Hepatocyte (in vitro differentiated cells): ENCODE data around the gene KRCC1. TPM values are rescaled to one million over a fixed set of nuclear protein-coding genes. Genes with fewer than 3 reads are reported as not detected.

Experiments used
- DNase-seq: peaks from one replicate; pipeline ENCODE4 v3.0.0-alpha.2; 2016; ENCODE audit warnings: low spot score
- H2AFZ ChIP-seq: fragments of 200-600 bp; sonication (generic); 2 replicates; pipeline ENCODE4 v1.6.0; 2016; ENCODE audit warnings: antibody characterized with exemption, mild to moderate bottlenecking
- H3K27ac ChIP-seq: fragments of 200-600 bp; sonication (generic); 2 replicates; pipeline ENCODE4 v1.5.1; 2016; ENCODE audit warnings: mild to moderate bottlenecking
- H3K27me3 ChIP-seq: fragments of 200-600 bp; sonication (generic); 2 replicates; pipeline ENCODE4 v1.6.1; 2016
- H3K36me3 ChIP-seq: fragments of 200-600 bp; sonication (generic); replicated peaks from 2 replicates; pipeline ENCODE4 v1.5.1; 2016; ENCODE audit warnings: low read depth; ENCODE audit not compliant: insufficient read depth
- H3K4me1 ChIP-seq: fragments of 200-600 bp; sonication (generic); 2 replicates; pipeline ENCODE4 v1.5.1; 2016; ENCODE audit warnings: mild to moderate bottlenecking, moderate library complexity; ENCODE audit not compliant: insufficient read depth
- H3K4me2 ChIP-seq: fragments of 200-600 bp; sonication (generic); 2 replicates; pipeline ENCODE4 v1.6.0; 2016
- H3K4me3 ChIP-seq: fragments of 200-600 bp; sonication (generic); 2 replicates; pipeline ENCODE4 v1.5.1; 2016; ENCODE audit warnings: mild to moderate bottlenecking
- H3K79me2 ChIP-seq: fragments of 200-600 bp; sonication (generic); 2 replicates; pipeline ENCODE4 v1.6.0; 2017; ENCODE audit warnings: mild to moderate bottlenecking
- H3K9me2 ChIP-seq: fragments of 200-600 bp; sonication (generic); replicated peaks from 2 replicates; pipeline ENCODE4 v1.6.0; 2017; ENCODE audit warnings: mild to moderate bottlenecking; ENCODE audit not compliant: insufficient read depth
- H3K9me3 ChIP-seq: fragments of 200-600 bp; sonication (generic); 2 replicates; pipeline ENCODE4 v1.5.1; 2016; ENCODE audit warnings: low read depth, mild to moderate bottlenecking
- H4K20me1 ChIP-seq: fragments of 200-600 bp; sonication (generic); 2 replicates; pipeline ENCODE4 v1.6.0; 2016; ENCODE audit warnings: mild to moderate bottlenecking; ENCODE audit not compliant: insufficient read depth, poor library complexity, severe bottlenecking
- CTCF ChIP-seq: fragments of 200-600 bp; sonication (generic); IDR thresholded peaks from 2 replicates; pipeline ENCODE4 v1.5.1; 2016; ENCODE audit warnings: antibody characterized with exemption, mild to moderate bottlenecking; ENCODE audit not compliant: poor library complexity
- EZH2 ChIP-seq: fragments of 200-600 bp; sonication (generic); IDR thresholded peaks from 2 replicates; pipeline ENCODE4 v1.6.1; 2016; ENCODE audit warnings: antibody characterized with exemption, mild to moderate bottlenecking, borderline replicate concordance
- EZH2phosphoT487 ChIP-seq: fragments of 200-600 bp; sonication (generic); IDR thresholded peaks from one replicate; pipeline ENCODE4 v1.6.1; 2018; ENCODE audit warnings: antibody characterized with exemption, mild to moderate bottlenecking, low read depth, moderate library complexity; ENCODE audit not compliant: unreplicated experiment, severe bottlenecking
- WGBS: methylation state at CpG from one replicate; pipeline ENCODE4 v1.1.6; 2016; ENCODE audit warnings: low lambda C conversion rate; ENCODE audit errors: missing lambda C conversion rate; 5-methylcytosine and 5-hydroxymethylcytosine counted together
- polyA plus RNA-seq: library from polyadenylated mRNA; unstranded; fragments of >200 nt; fragmentation: Nextera tagmentation; extraction: Ambion mirVana; gene quantifications from 2 replicates; pipeline ENCODE4 v1.2.1, GENCODE V29; 2016
- total RNA-seq: library from RNA; depleted of rRNA; stranded (reverse); fragments of >200 nt; gene quantifications from 2 replicates; pipeline ENCODE4 v1.2.3, GENCODE V29; 2014

The KRCC1 gene
- total and polyA plus RNA-seq, 2 experiments from 2014 or later: 18.3 to 30.9 TPM

GRCh38 chr2:88010136-88010535, 45.4 kb downstream of the KRCC1 start:
- H3K4me2 ChIP-seq: no peak overlapping the region
- WGBS: 94% methylated on average over 1 of the region's 1 CpG
- H3K27ac ChIP-seq: no peak overlapping the region
- H3K79me2 ChIP-seq: no peaks in the 10 kb centered on the region
- no peak overlapping the region for H3K4me3 ChIP-seq
- TF ChIP-seq EZH2phosphoT487 (no peak), CTCF (no peak), EZH2 (no peak)
- H3K9me2 ChIP-seq: no peaks in the 10 kb centered on the region
- no peaks in the 10 kb centered on the region for H4K20me1 ChIP-seq
- no peaks in the 10 kb centered on the region for H3K9me3 ChIP-seq
- H2AFZ ChIP-seq: no peak overlapping the region
- H3K4me1 ChIP-seq: no peaks in the 10 kb centered on the region
- no peaks in the 10 kb centered on the region for H3K27me3 ChIP-seq
- no peak for DNase-seq
- no peaks in the 10 kb centered on the region for H3K36me3 ChIP-seq

- DNase-seq: no peak
- H2AFZ ChIP-seq: no peak overlapping the region
- no peak overlapping the region for H3K27ac ChIP-seq
- H3K36me3 ChIP-seq: no peaks in the 10 kb centered on the region
- no peaks in the 10 kb centered on the region for H3K9me2 ChIP-seq
- no peak overlapping the region for H3K4me2 ChIP-seq
- 84% methylated on average over 16 of the region's 16 CpGs for WGBS
- H3K79me2 ChIP-seq: no peaks in the 10 kb centered on the region
- H4K20me1 ChIP-seq: no peaks in the 10 kb centered on the region
- H3K27me3 ChIP-seq: no peaks in the 10 kb centered on the region
- TF ChIP-seq EZH2phosphoT487 (no peak), CTCF (no peak), EZH2 (no peak)
- H3K4me1 ChIP-seq: no peaks in the 10 kb centered on the region
- H3K4me3 ChIP-seq: no peak overlapping the region
- no peaks in the 10 kb centered on the region for H3K9me3 ChIP-seq
Observed at GRCh38 chr2:88006912-88007439, 48.6 kb downstream of the KRCC1 start.

GRCh38 chr2:88005776-88006175, 49.8 kb downstream of the KRCC1 start:
- 92% methylated on average over 6 of the region's 6 CpGs for WGBS
- H3K4me1 ChIP-seq: no peaks in the 10 kb centered on the region
- H4K20me1 ChIP-seq: no peaks in the 10 kb centered on the region
- no peaks in the 10 kb centered on the region for H3K9me3 ChIP-seq
- H2AFZ ChIP-seq: no peak overlapping the region
- no peaks in the 10 kb centered on the region for H3K79me2 ChIP-seq
- H3K27me3 ChIP-seq: no peaks in the 10 kb centered on the region
- H3K4me3 ChIP-seq: no peak overlapping the region
- H3K4me2 ChIP-seq: no peak overlapping the region
- DNase-seq: no peak
- TF ChIP-seq EZH2 (no peak), CTCF (no peak), EZH2phosphoT487 (no peak)
- H3K9me2 ChIP-seq: no peaks in the 10 kb centered on the region
- H3K36me3 ChIP-seq: no peaks in the 10 kb centered on the region
- no peak overlapping the region for H3K27ac ChIP-seq
